Colonic mucosa (tissue), 4 donors: Measurements from ENCODE around the gene BRCA2. TPM values are rescaled to one million over a fixed set of nuclear protein-coding genes. Genes with fewer than 3 reads are reported as not detected.

ENCODE experiments used
- DNase-seq: peaks from one replicate; pipeline ENCODE4 v3.0.0-alpha.2; 2020
- H3K27ac ChIP-seq: fragments of 200-600 bp; one replicate; pipeline ENCODE4 v1.8.0; 2021
- H3K27me3 ChIP-seq: fragments of 200-600 bp; one replicate; pipeline ENCODE4 v1.8.0; 2021
- H3K36me3 ChIP-seq: fragments of 200-600 bp; one replicate; pipeline ENCODE4 v1.8.0; 2021
- H3K4me1 ChIP-seq: fragments of 200-600 bp; one replicate; pipeline ENCODE4 v1.8.0; 2021; ENCODE audit warnings: mild to moderate bottlenecking
- H3K4me3 ChIP-seq: fragments of 200-600 bp; one replicate; pipeline ENCODE4 v1.8.0; 2021
- H3K9ac ChIP-seq, 2 donors: one replicate each; pipeline ENCODE4 v1.7.0; 2013; ENCODE audit warnings: control low read depth in 2 of 2, low read depth in 2 of 2, low read length in 2 of 2
- H3K9me3 ChIP-seq: fragments of 200-600 bp; one replicate; pipeline ENCODE4 v1.8.0; 2021
- CTCF ChIP-seq: fragments of 200-600 bp; IDR thresholded peaks from one replicate; pipeline ENCODE4 v1.8.0; 2022; ENCODE audit warnings: antibody characterized with exemption, mild to moderate bottlenecking
- intact Hi-C: fragments of 100-400 bp; cut with DNase I; formaldehyde crosslinking; loops from one replicate; pipeline ENCODE4 v1.14.1; 2022
- total RNA-seq, 2 donors: library from RNA; stranded (reverse); fragmentation: NEBNext Ultra II Directional in 1 of 2; extraction: Animal tissue kit (Norgen Biotek cat#: 25700) in 1 of 2; gene quantifications; one replicate each; pipeline ENCODE4 v1.2.1, GENCODE V29; 2021
- donor health status: healthy.
- donor health status: DM: no; HTN: no; CAD: no.
- donor health status: DM: no; HTN: no; CAD: no.

The BRCA2 gene
- total RNA-seq, 2 donors from 2014 or later: 4.8 to 12.1 TPM

GRCh38 chr13:32317716-32318465, 2.6 kb downstream of the BRCA2 start:
- intact Hi-C loops: no loop called here
- no peak for DNase-seq
- no peak overlapping the region for H3K4me3 ChIP-seq
- no peak for TF ChIP-seq CTCF
- no peaks in the 10 kb centered on the region for H3K9me3 ChIP-seq
- H3K4me1 ChIP-seq: no peaks in the 10 kb centered on the region
- H3K9ac ChIP-seq: no peak overlapping the region
- H3K27me3 ChIP-seq: no peaks in the 10 kb centered on the region
- H3K27ac ChIP-seq: no peak overlapping the region
- H3K36me3 ChIP-seq: no peaks in the 10 kb centered on the region

- Histone ChIP-seq H3K27ac (no peak overlapping the region), H3K4me1 (no peaks in the 10 kb centered on the region), H3K9me3 (no peaks in the 10 kb centered on the region), H3K27me3 (no peaks in the 10 kb centered on the region), H3K4me3 (no peak overlapping the region), H3K36me3 (no peaks in the 10 kb centered on the region), H3K9ac (no peak overlapping the region)
- no peak for DNase-seq
- no peak for TF ChIP-seq CTCF
- intact Hi-C loops: no loop called here
Measured at GRCh38 chr13:32320528-32320927, 5.2 kb downstream of the BRCA2 start.

- Histone ChIP-seq H3K27ac (no peak overlapping the region), H3K9me3 (no peaks in the 10 kb centered on the region), H3K4me3 (no peak overlapping the region), H3K4me1 (no peaks in the 10 kb centered on the region), H3K9ac (no peak overlapping the region), H3K36me3 (no peaks in the 10 kb centered on the region), H3K27me3 (no peaks in the 10 kb centered on the region)
- TF ChIP-seq CTCF: no peak
- no peak for DNase-seq
- intact Hi-C loops: no loop called here
Measured at GRCh38 chr13:32323912-32324311, 8.6 kb downstream of the BRCA2 start.

GRCh38 chr13:32330441-32330840, 15.1 kb downstream of the BRCA2 start:
- Histone ChIP-seq H3K4me1 (no peaks in the 10 kb centered on the region), H3K9ac (no peak overlapping the region), H3K4me3 (no peak overlapping the region), H3K27ac (no peak overlapping the region), H3K36me3 (no peaks in the 10 kb centered on the region), H3K9me3 (no peaks in the 10 kb centered on the region), H3K27me3 (no peaks in the 10 kb centered on the region)
- no peak for TF ChIP-seq CTCF
- DNase-seq: no peak
- intact Hi-C loops: no loop called here

GRCh38 chr13:32334671-32335070, 19.4 kb downstream of the BRCA2 start:
- no peaks in the 10 kb centered on the region for H3K27me3 ChIP-seq
- intact Hi-C loops: no loop called here
- H3K4me3 ChIP-seq: no peak overlapping the region
- no peak overlapping the region for H3K27ac ChIP-seq
- TF ChIP-seq CTCF: no peak
- H3K36me3 ChIP-seq: no peaks in the 10 kb centered on the region
- H3K4me1 ChIP-seq: no peaks in the 10 kb centered on the region
- no peak for DNase-seq
- no peak overlapping the region for H3K9ac ChIP-seq
- H3K9me3 ChIP-seq: no peaks in the 10 kb centered on the region
